ENCODE results near the gene TMEM161A. TPM values are rescaled to one million over a fixed set of nuclear protein-coding genes. Genes with fewer than 3 reads are reported as not detected.
"Not testable (repeated sequence)": the region's sequence is repeated elsewhere in the genome, so short reads cannot be mapped to it uniquely, and the experiment has no call there.

Gene TMEM161A
- total and polyA plus RNA-seq, 2 experiments from 2014 or later, result 38.9 to 59.5 TPM

DNA sequence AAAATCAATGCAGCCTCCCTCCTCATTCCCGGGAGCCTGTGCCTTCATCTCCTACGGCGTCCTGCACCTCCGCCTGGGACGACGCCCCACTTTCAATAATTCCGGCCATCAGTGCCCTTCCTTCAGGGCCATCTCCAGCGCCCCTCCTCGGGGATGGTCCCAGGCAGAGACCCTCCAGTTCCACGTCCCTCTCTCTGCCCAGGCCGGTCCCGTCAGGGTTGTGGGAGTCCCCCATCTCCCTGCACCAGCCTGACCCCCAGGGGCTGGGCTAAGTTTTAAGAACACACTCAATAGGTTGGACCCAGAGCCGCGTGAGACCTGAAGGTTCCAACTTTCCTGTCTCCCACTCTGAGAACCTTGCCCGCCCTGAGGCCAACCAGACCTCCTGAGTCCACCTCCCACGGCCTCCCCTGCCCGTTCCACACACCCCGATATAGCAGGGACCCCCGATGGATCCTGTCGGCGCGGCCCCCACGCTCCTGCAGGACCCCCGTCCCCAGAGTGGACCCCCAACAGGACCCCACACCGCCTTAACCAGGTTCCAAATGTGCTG is 646 bp downstream of the TMEM161A start (continued):
- TF ChIP-seq, protein P1, sequence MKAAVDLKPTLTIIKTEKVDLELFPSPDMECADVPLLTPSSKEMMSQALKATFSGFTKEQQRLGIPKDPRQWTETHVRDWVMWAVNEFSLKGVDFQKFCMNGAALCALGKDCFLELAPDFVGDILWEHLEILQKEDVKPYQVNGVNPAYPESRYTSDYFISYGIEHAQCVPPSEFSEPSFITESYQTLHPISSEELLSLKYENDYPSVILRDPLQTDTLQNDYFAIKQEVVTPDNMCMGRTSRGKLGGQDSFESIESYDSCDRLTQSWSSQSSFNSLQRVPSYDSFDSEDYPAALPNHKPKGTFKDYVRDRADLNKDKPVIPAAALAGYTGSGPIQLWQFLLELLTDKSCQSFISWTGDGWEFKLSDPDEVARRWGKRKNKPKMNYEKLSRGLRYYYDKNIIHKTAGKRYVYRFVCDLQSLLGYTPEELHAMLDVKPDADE (IDR thresholded peaks at IDR 0.05), result no peak
- TF ChIP-seq ZNF114 (CRISPR knock-in tag; IDR thresholded peaks at IDR 0.05) (no peak), JUNB (IDR thresholded peaks at IDR 0.05; ENCODE audit: unreplicated experiment) (no peak), ZNF331 (CRISPR knock-in tag; IDR thresholded peaks at IDR 0.05; ENCODE audit: low read depth) (no peak), POLR2AphosphoS5 (IDR thresholded peaks at IDR 0.05; ENCODE audit: low read depth) (no peak), EZH2phosphoT487 (IDR thresholded peaks at IDR 0.05; ENCODE audit: unreplicated experiment) (no peak)
- TF ChIP-seq, protein P2, sequence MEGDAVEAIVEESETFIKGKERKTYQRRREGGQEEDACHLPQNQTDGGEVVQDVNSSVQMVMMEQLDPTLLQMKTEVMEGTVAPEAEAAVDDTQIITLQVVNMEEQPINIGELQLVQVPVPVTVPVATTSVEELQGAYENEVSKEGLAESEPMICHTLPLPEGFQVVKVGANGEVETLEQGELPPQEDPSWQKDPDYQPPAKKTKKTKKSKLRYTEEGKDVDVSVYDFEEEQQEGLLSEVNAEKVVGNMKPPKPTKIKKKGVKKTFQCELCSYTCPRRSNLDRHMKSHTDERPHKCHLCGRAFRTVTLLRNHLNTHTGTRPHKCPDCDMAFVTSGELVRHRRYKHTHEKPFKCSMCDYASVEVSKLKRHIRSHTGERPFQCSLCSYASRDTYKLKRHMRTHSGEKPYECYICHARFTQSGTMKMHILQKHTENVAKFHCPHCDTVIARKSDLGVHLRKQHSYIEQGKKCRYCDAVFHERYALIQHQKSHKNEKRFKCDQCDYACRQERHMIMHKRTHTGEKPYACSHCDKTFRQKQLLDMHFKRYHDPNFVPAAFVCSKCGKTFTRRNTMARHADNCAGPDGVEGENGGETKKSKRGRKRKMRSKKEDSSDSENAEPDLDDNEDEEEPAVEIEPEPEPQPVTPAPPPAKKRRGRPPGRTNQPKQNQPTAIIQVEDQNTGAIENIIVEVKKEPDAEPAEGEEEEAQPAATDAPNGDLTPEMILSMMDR (conservative IDR thresholded peaks at IDR 0.05; ENCODE audit: low read depth in 2 of 2), result no peak

- H3K4me3 ChIP-seq; H3K9me2 ChIP-seq (ENCODE audit: insufficient read depth); H3K27me3 ChIP-seq (ENCODE audit: insufficient read depth); H2AFZ ChIP-seq; H3K79me2 ChIP-seq (replicated peaks; ENCODE audit: insufficient read depth); H3K27ac ChIP-seq (ENCODE audit: low read depth); H3K36me3 ChIP-seq (ENCODE audit: insufficient read depth); H3K4me3 Mint-ChIP-seq; H3K4me1 Mint-ChIP-seq; DNase-seq (ENCODE audit: low spot score); H3K27ac Mint-ChIP-seq; ATAC-seq; H3K4me1 ChIP-seq (ENCODE audit: insufficient read depth): not testable (repeated sequence)
- H3K9me3 Mint-ChIP-seq, result peaks cover 24% of the 10 kb centered on the region
- peaks cover 33% of the 10 kb centered on the region for H3K27me3 Mint-ChIP-seq (ENCODE audit: insufficient read depth, low read depth, poor library complexity)
- peaks cover 33% of the 10 kb centered on the region for H3K36me3 Mint-ChIP-seq (ENCODE audit: low read depth)
- Histone ChIP-seq H3F3A (replicated peaks; ENCODE audit: low read depth) (peaks cover 10% of the 10 kb centered on the region; the same call in 1 of the 2 replicates), H3K4me2 (peak overlapping the region; percentile 67; the same call in 1 of the 2 replicates), H4K20me1 (replicated peaks; ENCODE audit: insufficient read depth) (peaks cover 13% of the 10 kb centered on the region; the same call in 1 of the 2 replicates)
These were observed 2.6 kb downstream of the TMEM161A start for GRCh38 chr19:19135713-19136112.

- peak overlapping the region; percentile 47 for H3K4me3 ChIP-seq
- H3K36me3 Mint-ChIP-seq (ENCODE audit: low read depth), result peaks cover 40% of the 10 kb centered on the region
- TF ChIP-seq CREB1 (CRISPR knock-in tag; IDR thresholded peaks at IDR 0.05; ENCODE audit: low read depth) (peak; percentile 77), ZNF331 (CRISPR knock-in tag; IDR thresholded peaks at IDR 0.05; ENCODE audit: low read depth) (no peak), POLR2AphosphoS5 (IDR thresholded peaks at IDR 0.05; ENCODE audit: low read depth) (peak; percentile 72)
- TF ChIP-seq, protein P3, sequence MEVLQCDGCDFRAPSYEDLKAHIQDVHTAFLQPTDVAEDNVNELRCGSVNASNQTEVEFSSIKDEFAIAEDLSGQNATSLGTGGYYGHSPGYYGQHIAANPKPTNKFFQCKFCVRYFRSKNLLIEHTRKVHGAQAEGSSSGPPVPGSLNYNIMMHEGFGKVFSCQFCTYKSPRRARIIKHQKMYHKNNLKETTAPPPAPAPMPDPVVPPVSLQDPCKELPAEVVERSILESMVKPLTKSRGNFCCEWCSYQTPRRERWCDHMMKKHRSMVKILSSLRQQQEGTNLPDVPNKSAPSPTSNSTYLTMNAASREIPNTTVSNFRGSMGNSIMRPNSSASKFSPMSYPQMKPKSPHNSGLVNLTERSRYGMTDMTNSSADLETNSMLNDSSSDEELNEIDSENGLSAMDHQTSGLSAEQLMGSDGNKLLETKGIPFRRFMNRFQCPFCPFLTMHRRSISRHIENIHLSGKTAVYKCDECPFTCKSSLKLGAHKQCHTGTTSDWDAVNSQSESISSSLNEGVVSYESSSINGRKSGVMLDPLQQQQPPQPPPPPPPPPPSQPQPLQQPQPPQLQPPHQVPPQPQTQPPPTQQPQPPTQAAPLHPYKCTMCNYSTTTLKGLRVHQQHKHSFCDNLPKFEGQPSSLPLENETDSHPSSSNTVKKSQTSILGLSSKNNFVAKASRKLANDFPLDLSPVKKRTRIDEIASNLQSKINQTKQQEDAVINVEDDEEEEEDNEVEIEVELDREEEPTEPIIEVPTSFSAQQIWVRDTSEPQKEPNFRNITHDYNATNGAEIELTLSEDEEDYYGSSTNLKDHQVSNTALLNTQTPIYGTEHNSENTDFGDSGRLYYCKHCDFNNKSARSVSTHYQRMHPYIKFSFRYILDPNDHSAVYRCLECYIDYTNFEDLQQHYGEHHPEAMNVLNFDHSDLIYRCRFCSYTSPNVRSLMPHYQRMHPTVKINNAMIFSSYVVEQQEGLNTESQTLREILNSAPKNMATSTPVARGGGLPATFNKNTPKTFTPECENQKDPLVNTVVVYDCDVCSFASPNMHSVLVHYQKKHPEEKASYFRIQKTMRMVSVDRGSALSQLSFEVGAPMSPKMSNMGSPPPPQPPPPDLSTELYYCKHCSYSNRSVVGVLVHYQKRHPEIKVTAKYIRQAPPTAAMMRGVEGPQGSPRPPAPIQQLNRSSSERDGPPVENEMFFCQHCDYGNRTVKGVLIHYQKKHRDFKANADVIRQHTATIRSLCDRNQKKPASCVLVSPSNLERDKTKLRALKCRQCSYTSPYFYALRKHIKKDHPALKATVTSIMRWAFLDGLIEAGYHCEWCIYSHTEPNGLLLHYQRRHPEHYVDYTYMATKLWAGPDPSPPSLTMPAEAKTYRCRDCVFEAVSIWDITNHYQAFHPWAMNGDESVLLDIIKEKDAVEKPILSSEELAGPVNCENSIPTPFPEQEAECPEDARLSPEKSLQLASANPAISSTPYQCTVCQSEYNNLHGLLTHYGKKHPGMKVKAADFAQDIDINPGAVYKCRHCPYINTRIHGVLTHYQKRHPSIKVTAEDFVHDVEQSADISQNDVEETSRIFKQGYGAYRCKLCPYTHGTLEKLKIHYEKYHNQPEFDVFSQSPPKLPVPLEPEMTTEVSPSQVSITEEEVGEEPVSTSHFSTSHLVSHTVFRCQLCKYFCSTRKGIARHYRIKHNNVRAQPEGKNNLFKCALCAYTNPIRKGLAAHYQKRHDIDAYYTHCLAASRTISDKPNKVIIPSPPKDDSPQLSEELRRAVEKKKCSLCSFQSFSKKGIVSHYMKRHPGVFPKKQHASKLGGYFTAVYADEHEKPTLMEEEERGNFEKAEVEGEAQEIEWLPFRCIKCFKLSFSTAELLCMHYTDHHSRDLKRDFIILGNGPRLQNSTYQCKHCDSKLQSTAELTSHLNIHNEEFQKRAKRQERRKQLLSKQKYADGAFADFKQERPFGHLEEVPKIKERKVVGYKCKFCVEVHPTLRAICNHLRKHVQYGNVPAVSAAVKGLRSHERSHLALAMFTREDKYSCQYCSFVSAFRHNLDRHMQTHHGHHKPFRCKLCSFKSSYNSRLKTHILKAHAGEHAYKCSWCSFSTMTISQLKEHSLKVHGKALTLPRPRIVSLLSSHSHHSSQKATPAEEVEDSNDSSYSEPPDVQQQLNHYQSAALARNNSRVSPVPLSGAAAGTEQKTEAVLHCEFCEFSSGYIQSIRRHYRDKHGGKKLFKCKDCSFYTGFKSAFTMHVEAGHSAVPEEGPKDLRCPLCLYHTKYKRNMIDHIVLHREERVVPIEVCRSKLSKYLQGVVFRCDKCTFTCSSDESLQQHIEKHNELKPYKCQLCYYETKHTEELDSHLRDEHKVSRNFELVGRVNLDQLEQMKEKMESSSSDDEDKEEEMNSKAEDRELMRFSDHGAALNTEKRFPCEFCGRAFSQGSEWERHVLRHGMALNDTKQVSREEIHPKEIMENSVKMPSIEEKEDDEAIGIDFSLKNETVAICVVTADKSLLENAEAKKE (CRISPR knock-in tag; IDR thresholded peaks at IDR 0.05), result no peak
These were observed 3.6 kb downstream of the TMEM161A start for GRCh38 chr19:19134687-19135158.

More at GRCh38 chr19:19134687-19135158, 3.6 kb downstream of the TMEM161A start:
- peaks cover 3% of the 10 kb centered on the region; the same call in 1 of the 2 replicates for H3K79me2 ChIP-seq (replicated peaks; ENCODE audit: insufficient read depth)
- H3F3A ChIP-seq (replicated peaks; ENCODE audit: low read depth), result peaks cover 10% of the 10 kb centered on the region; the same call in 1 of the 2 replicates
- peak; percentile 93 for DNase-seq (ENCODE audit: low spot score)
- peaks cover 33% of the 10 kb centered on the region for H3K27me3 Mint-ChIP-seq (ENCODE audit: insufficient read depth, low read depth, poor library complexity)
- H3K4me1 ChIP-seq (ENCODE audit: insufficient read depth), result peaks cover 5% of the 10 kb centered on the region; the same call in 1 of the 2 replicates
- H2AFZ ChIP-seq, result no peak overlapping the region
- peak; percentile 77 for ATAC-seq
- no peaks in the 10 kb centered on the region for H3K36me3 ChIP-seq (ENCODE audit: insufficient read depth)
- H3K4me2 ChIP-seq, result peak overlapping the region; percentile 67
- no peak overlapping the region for H3K27ac ChIP-seq (ENCODE audit: low read depth)
- H3K4me1 Mint-ChIP-seq, result peaks cover 9% of the 10 kb centered on the region
- H3K4me3 Mint-ChIP-seq, result peak overlapping the region; percentile 61
- peaks cover 24% of the 10 kb centered on the region for H3K9me3 Mint-ChIP-seq
- no peak overlapping the region for H3K27ac Mint-ChIP-seq
- no peaks in the 10 kb centered on the region for H3K27me3 ChIP-seq (ENCODE audit: insufficient read depth)
- peaks cover 13% of the 10 kb centered on the region; the same call in 1 of the 2 replicates for H4K20me1 ChIP-seq (replicated peaks; ENCODE audit: insufficient read depth)
- H3K9me2 ChIP-seq (ENCODE audit: insufficient read depth), result no peaks in the 10 kb centered on the region

Measured in GM23338 (cell line).